COLO668 (cell line): ENCODE data around the gene GPX1.
"Not testable (repeated sequence)": the region's sequence is repeated elsewhere in the genome, so short reads cannot be mapped to it uniquely, and the experiment has no call there.

Experiments used
- DNase-seq: peaks from one replicate; lab custom pipeline; 2025; ENCODE audit not compliant: unreplicated experiment; lab: John Stamatoyannopoulos, UW

The GPX1 gene

GRCh38 chr3:49357443-49358216 is 523 bp downstream of the GPX1 start:
- peak; percentile 36 for DNase-seq

- not testable (repeated sequence) for DNase-seq
Measured at GRCh38 chr3:49357095-49357442, 1.1 kb downstream of the GPX1 start.

- DNase-seq, result no peak
Measured at GRCh38 chr3:49352890-49353421, 5.2 kb downstream of the GPX1 start.

- no peak for DNase-seq
Measured at GRCh38 chr3:49352281-49352680, 5.9 kb downstream of the GPX1 start.

GRCh38 chr3:49351521-49352011 is 6.6 kb downstream of the GPX1 start:
- DNase-seq, result no peak

GRCh38 chr3:49349348-49350114 is 8.6 kb downstream of the GPX1 start:
- DNase-seq, result no peak

GRCh38 chr3:49348361-49348760 is 9.8 kb downstream of the GPX1 start:
- DNase-seq, result not testable (repeated sequence)

- no peak for DNase-seq
Measured at GRCh38 chr3:49346797-49347251, 11.3 kb downstream of the GPX1 start.

- DNase-seq, result no peak
Measured at GRCh38 chr3:49343163-49343562, 15.0 kb downstream of the GPX1 start.

- DNase-seq, result no peak
Measured at GRCh38 chr3:49341996-49342395, 16.2 kb downstream of the GPX1 start.

- DNase-seq, result peak; percentile 95
Measured at GRCh38 chr3:49339941-49340800, 18.0 kb downstream of the GPX1 start, which contains the start of gene USP4. Gene USP4, minus strand, starts transcription at chr3:49340053. Its CDS starts 29 bp downstream, at chr3:49340024.

- peak; percentile 48 for DNase-seq
Measured at GRCh38 chr3:49339581-49339940, 18.6 kb downstream of the GPX1 start.

GRCh38 chr3:49333916-49334633 is 24.1 kb downstream of the GPX1 start:
- DNase-seq, result no peak

- no peak for DNase-seq
Measured at GRCh38 chr3:49333091-49333490, 25.1 kb downstream of the GPX1 start.

GRCh38 chr3:49329186-49329585 is 29.0 kb downstream of the GPX1 start:
- no peak for DNase-seq

GRCh38 chr3:49328350-49328749 is 29.8 kb downstream of the GPX1 start:
- DNase-seq, result not testable (repeated sequence)

- DNase-seq, result no peak
Measured at GRCh38 chr3:49327485-49327884, 30.7 kb downstream of the GPX1 start.

GRCh38 chr3:49324768-49325167 is 33.4 kb downstream of the GPX1 start:
- DNase-seq, result no peak

GRCh38 chr3:49316696-49317457 is 41.3 kb downstream of the GPX1 start:
- no peak for DNase-seq
